Measurements from ENCODE around the gene RXRA. TPM values are rescaled to one million over a fixed set of nuclear protein-coding genes. Genes with fewer than 3 reads are reported as not detected.

Gene RXRA
- total RNA-seq, 1 donor from 2014 or later, result 6.6 TPM

- no peak for DNase-seq
These were observed 28.9 kb downstream of the RXRA start for GRCh38 chr9:134355158-134355557.

DNA sequence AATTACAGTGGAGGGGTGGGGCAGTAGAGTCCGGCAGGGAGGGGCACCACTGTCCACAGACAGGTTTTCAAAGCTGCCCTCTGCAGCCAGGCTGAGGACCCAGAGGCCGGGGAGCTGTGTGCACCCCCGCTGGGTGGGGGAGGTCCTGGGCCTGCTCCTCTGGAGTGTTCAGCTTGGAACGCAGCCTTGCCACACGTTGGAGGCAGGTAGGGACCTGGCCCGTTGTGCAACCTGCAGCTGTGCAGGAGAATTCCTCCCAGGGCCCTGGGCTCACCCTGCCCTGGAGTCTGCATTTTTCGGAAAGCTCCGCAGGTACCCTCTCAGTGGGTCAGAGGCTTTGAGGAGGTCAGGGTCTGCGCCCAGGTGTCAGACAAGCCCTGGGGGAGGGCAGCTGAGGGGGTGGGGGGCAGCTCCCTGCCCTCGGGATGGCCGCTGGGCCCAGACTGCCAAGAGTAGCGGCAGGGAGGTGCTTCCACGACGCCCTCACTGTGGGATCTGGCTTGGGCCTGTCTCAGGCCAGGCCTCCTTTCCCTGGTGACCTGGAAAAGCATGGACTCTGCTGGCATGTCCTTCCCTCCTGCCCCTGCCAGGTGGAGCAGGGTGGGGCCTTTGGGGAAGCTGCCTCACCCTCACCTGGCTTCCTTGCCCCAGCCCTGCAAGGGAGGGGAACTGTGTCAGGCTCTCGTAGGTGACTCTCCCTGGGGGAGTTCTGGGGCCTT lies 29.5 kb downstream of the RXRA start:
- no peak for DNase-seq

GRCh38 chr9:134356496-134357470 lies 30.5 kb downstream of the RXRA start:
- DNase-seq, result no peak

GRCh38 chr9:134357631-134358025 lies 31.4 kb downstream of the RXRA start:
- no peak for DNase-seq

DNA sequence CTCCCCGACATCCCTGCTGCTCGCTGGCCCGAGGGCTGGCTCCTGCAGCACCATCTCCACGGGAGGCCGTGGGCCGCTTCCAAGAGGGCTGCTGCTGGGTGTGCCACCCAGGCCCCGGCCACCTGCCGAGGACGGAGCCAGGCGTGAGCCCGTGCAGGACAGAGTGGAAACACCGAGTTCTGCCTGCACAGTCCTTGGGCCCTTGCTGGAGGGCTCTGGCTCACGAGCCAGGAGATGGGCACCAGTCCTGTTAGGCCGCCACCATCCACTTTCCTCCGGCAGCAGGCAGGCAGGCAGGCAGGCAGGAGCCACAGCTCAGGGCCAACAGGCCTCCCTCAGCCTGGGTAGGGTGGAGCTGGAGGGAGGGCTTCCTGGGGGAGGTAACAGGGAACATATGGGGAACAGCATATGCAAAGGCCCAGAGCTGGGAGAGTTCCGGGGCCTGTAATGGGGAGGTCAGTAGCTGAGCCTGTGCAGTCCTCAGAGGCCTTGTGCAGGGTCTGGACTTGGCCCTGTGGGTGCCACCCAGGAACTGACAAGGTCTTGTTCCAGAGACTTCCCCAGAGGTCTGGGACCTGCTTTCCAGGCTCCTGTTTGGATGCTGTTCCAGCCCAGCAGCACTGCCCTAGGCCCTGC lies 31.9 kb downstream of the RXRA start:
- DNase-seq, result no peak

- DNase-seq, result no peak
These were observed 32.5 kb downstream of the RXRA start for GRCh38 chr9:134358662-134359319.

GRCh38 chr9:134359493-134360179 lies 33.4 kb downstream of the RXRA start:
- DNase-seq, result no peak

GRCh38 chr9:134360180-134360759 lies 34.0 kb downstream of the RXRA start:
- DNase-seq, result no peak

DNA sequence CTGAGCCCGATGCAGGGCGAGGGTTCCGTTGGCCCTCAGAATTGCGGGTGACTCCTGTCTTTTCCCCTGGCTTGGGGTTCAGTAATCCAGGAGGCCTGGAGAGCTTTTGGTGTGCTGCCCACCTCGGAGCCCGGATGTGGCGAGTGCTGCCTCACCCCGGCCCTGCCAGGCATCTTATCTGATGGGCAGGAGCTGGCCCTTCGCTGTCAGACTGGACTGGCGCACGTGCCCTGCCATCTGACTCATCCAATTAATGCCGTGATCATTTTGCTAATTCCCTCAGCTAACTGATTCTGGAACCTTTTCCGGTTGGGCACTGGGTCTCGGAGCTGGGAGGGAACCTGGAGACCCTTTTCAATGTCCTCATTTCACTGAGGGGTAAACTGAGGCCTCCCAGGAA lies 34.6 kb downstream of the RXRA start:
- DNase-seq, result no peak

- DNase-seq, result no peak
These were observed 35.2 kb downstream of the RXRA start for GRCh38 chr9:134361426-134361825.

DNA sequence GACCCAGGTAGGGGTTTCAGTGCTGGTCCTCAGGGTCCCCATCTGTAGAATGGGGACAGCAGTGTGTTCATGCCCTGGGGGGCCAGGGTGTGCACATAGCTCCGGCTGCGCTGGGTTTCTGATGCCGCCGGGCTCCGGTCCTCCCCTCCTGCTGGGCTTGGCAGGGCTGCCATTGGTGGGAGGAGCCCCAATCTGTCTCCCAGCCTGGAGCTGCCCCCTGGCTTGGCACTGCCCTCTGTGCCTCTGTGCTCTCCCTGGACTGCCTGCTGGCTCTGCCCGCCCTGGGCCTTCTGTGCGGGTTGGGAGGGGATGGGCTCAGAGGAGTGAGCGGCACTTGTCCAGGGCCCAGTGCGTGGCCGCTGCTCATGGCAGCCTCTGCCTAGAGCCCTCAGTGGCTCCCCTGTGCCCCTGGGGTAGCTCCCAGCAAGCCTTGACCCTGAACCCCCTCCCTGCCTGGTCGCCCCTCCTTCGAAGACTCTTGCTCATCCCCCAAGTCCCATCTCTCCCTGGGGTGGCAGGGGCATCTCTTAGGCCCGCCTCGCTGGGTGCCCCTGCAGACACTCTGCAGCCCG lies 35.7 kb downstream of the RXRA start:
- no peak for DNase-seq

GRCh38 chr9:134363450-134363849 lies 37.2 kb downstream of the RXRA start:
- DNase-seq, result no peak

GRCh38 chr9:134364391-134365114 lies 38.3 kb downstream of the RXRA start:
- no peak for DNase-seq

- DNase-seq, result no peak
These were observed 38.9 kb downstream of the RXRA start for GRCh38 chr9:134365115-134365596.

DNA sequence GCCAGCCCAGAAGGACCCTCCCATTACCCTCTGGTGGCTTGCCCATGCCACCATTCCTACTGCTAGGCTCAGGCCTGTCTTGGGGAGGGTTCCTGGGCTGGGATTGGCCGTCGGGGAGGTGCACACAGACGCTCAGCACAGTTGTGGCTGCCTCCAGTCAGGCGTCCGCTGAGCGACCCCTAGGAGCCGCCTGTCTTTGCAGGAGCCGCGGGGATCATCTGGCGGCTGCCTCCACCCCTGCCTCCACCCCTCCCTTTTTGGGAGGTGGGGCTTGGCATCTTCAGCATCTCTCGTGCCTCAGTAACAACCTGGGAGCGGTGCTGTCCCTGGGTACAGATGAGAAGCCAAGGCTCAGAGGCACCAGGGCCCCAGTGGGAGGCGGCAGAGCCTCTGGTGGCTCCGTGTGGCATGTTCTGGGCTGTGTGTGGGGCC lies 39.6 kb downstream of the RXRA start:
- DNase-seq, result no peak

GRCh38 chr9:134366223-134367031 lies 40.2 kb downstream of the RXRA start:
- peak; percentile 80 for DNase-seq

DNA sequence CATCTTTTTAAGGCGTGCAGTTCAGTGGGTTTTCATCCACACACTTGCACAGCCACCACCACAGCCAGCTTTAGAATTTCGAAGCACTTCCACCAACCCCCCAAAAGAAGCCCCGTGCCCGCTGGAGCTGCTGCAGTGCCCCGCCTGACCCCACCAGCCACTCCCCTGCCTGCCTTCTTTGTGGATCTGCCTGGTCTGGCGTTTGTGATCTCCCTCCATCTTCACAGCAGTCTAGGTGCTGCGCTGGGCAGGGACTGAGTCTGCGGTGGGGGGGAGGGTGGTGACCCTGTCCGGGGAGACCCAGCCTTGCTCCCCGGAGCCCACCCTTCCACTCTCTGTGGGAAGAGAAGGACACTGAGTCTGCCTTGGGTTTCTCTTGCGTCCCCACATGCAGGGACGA lies 40.8 kb downstream of the RXRA start:
- no peak for DNase-seq

GRCh38 chr9:134367791-134368490 lies 41.7 kb downstream of the RXRA start:
- no peak for DNase-seq

DNA sequence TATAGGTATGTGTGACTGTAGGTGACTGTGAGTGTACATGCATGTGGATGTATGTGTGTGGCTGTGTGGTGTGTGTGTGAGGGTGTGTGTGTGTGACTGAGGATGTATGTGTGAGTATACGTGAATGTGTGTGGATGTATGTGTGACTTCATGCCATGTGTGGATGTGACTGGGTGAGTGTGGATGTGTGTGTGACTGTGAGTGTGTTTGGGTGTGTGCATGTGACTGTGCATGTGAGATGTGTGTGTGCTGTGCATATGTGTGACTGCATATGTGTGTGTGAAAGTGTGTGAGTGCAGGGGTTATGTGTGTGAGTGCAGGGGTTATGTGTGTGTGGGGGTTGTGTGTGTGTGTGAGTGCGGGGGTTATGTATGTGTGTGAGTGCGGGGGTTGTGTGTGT lies 42.3 kb downstream of the RXRA start:
- no peak for DNase-seq
